PC-3 (cell line): Measurements from ENCODE around the gene CIAPIN1. TPM values are rescaled to one million over a fixed set of nuclear protein-coding genes. Genes with fewer than 3 reads are reported as not detected.

Experiments used
- ATAC-seq: fragments of 200-7000 bp; cut with Tn5 transposase; 2 replicates; pipeline ENCODE4 v1.9.1; 2020; ENCODE audit warnings: mild to moderate bottlenecking, moderate library complexity
- BruUV-seq: library from RNA; stranded (reverse); fragments of 400-500 nt; replicated peaks from 2 replicates; lab custom pipeline; 2021; lab: Mats Ljungman, UMichigan
- CTCF ChIA-PET: fragments of 300-600 bp; sonication (Branson Sonifier 250); formaldehyde crosslinking; loops from one replicate; lab custom pipeline; 2022; ENCODE audit warnings: antibody characterized with exemption; lab: Charles Lee
- POLR2A ChIA-PET: fragments of 300-600 bp; sonication (Branson Sonifier 250); formaldehyde crosslinking; loops from one replicate; lab custom pipeline; 2022; ENCODE audit warnings: antibody characterized with exemption; ENCODE audit not compliant: unreplicated experiment; lab: Charles Lee
- DNase-seq: peaks from one replicate; pipeline ENCODE4 v3.0.0-alpha.2; 2015
- H2AFZ ChIP-seq: fragments of 300-600 bp; sonication (generic); 2 replicates; pipeline ENCODE4 v1.6.0; 2016; ENCODE audit warnings: antibody characterized with exemption, low read length
- H3F3A ChIP-seq: fragments of 300-600 bp; sonication (generic); one replicate; pipeline ENCODE4 v1.6.0; 2017; ENCODE audit warnings: antibody characterized with exemption, low read length, control low read depth, mild to moderate bottlenecking; ENCODE audit not compliant: unreplicated experiment
- H3K27ac ChIP-seq: fragments of 300-600 bp; sonication (generic); 2 replicates; pipeline ENCODE4 v1.5.1; 2016; ENCODE audit warnings: mild to moderate bottlenecking, low read length
- H3K27me3 ChIP-seq: fragments of 300-600 bp; sonication (generic); 2 replicates; pipeline ENCODE4 v1.6.1; 2016; ENCODE audit warnings: low read length, mixed read lengths
- H3K36me3 ChIP-seq: fragments of 300-600 bp; sonication (generic); 2 replicates; pipeline ENCODE4 v1.6.1; 2016; ENCODE audit warnings: low read depth, mixed run types, low read length, mixed read lengths
- H3K4me1 ChIP-seq: fragments of 300-600 bp; sonication (generic); 2 replicates; pipeline ENCODE4 v1.5.1; 2016; ENCODE audit warnings: low read length; ENCODE audit not compliant: insufficient read depth
- H3K4me2 ChIP-seq: fragments of 300-600 bp; sonication (generic); 2 replicates; pipeline ENCODE4 v1.6.0; 2016; ENCODE audit warnings: low read length
- H3K4me3 ChIP-seq: fragments of 300-600 bp; sonication (generic); 2 replicates; pipeline ENCODE4 v1.5.1; 2016; ENCODE audit warnings: mild to moderate bottlenecking, low read length, mixed read lengths
- H3K79me2 ChIP-seq: fragments of 300-600 bp; sonication (generic); 2 replicates; pipeline ENCODE4 v1.6.1; 2017; ENCODE audit warnings: low read length, mixed read lengths
- H3K9ac ChIP-seq: fragments of 300-600 bp; sonication (generic); 2 replicates; pipeline ENCODE4 v1.6.0; 2016; ENCODE audit warnings: mild to moderate bottlenecking, low read length
- H3K9me2 ChIP-seq: fragments of 300-600 bp; sonication (generic); replicated peaks from 2 replicates; pipeline ENCODE4 v1.6.1; 2016; ENCODE audit warnings: mixed run types, low read length, mixed read lengths
- H3K9me3 ChIP-seq: fragments of 300-600 bp; sonication (generic); 2 replicates; pipeline ENCODE4 v1.6.1; 2016; ENCODE audit warnings: low read length, mixed read lengths
- H4K20me1 ChIP-seq: fragments of 300-600 bp; sonication (generic); 2 replicates; pipeline ENCODE4 v1.6.1; 2016; ENCODE audit warnings: low read length, mixed read lengths
- CTCF ChIP-seq: fragments of 300-600 bp; sonication (generic); conservative IDR thresholded peaks from 2 replicates; pipeline ENCODE4 v1.5.1; 2017; ENCODE audit warnings: antibody characterized with exemption, low read depth, mild to moderate bottlenecking, low read length
- EZH2 ChIP-seq: fragments of 300-600 bp; sonication (generic); IDR thresholded peaks from one replicate; pipeline ENCODE4 v1.6.1; 2017; ENCODE audit warnings: antibody characterized with exemption, mild to moderate bottlenecking, low read length; ENCODE audit not compliant: unreplicated experiment
- EZH2phosphoT487 ChIP-seq: fragments of 300-600 bp; sonication (generic); IDR thresholded peaks from 2 replicates; pipeline ENCODE4 v1.6.1; 2018; ENCODE audit warnings: mild to moderate bottlenecking, antibody characterized with exemption, low read length, borderline replicate concordance
- intact Hi-C: fragments of 100-400 bp; cut with micrococcal nuclease; formaldehyde crosslinking; loops from 2 replicates; pipeline ENCODE4 v1.9.0; 2023
- total RNA-seq: library from RNA; depleted of rRNA; stranded (reverse); fragments of >200 nt; gene quantifications from 2 replicates; pipeline ENCODE4 v1.2.3, GENCODE V29; 2014

The CIAPIN1 gene
- total RNA-seq, 1 experiment from 2014 or later = 48.6 TPM

GRCh38 chr16:57469917-57470470 is 22.8 kb upstream of the CIAPIN1 start:
- no TSS peak for BruUV-seq
- Histone ChIP-seq H3K36me3 (peaks cover 43% of the 10 kb centered on the region; the same call in 1 of the 2 replicates), H3F3A (no peaks in the 10 kb centered on the region), H3K27ac (no peak overlapping the region), H3K4me2 (no peak overlapping the region), H3K79me2 (peaks cover 6% of the 10 kb centered on the region; the same call in 1 of the 2 replicates), H3K27me3 (no peaks in the 10 kb centered on the region), H3K9me2 (no peaks in the 10 kb centered on the region), H3K9me3 (no peaks in the 10 kb centered on the region), H3K4me3 (no peak overlapping the region), H4K20me1 (no peaks in the 10 kb centered on the region), H3K4me1 (no peaks in the 10 kb centered on the region), H2AFZ (no peak overlapping the region), H3K9ac (no peak overlapping the region)
- intact Hi-C loops = no loop called here
- DNase-seq (no peak), ATAC-seq (no peak)
- TF ChIP-seq CTCF = no peak
- no peak for TF ChIP-seq EZH2
- no peak for TF ChIP-seq EZH2phosphoT487
- ChIA-PET CTCF (no interaction called here), POLR2A (no interaction called here)

GRCh38 chr16:57469046-57469445 is 21.9 kb upstream of the CIAPIN1 start:
- Histone ChIP-seq H3K9me2 (no peaks in the 10 kb centered on the region), H3K9ac (no peak overlapping the region), H3F3A (no peaks in the 10 kb centered on the region), H3K27ac (no peak overlapping the region), H3K36me3 (peaks cover 43% of the 10 kb centered on the region; the same call in 1 of the 2 replicates), H3K9me3 (no peaks in the 10 kb centered on the region), H3K4me2 (no peak overlapping the region), H3K4me3 (no peak overlapping the region), H2AFZ (no peak overlapping the region), H4K20me1 (no peaks in the 10 kb centered on the region), H3K79me2 (peaks cover 13% of the 10 kb centered on the region), H3K4me1 (no peaks in the 10 kb centered on the region), H3K27me3 (no peaks in the 10 kb centered on the region)
- DNase-seq (no peak), ATAC-seq (no peak)
- no peak for TF ChIP-seq CTCF
- TF ChIP-seq EZH2 = no peak
- no peak for TF ChIP-seq EZH2phosphoT487
- POLR2A ChIA-PET = no interaction called here
- CTCF ChIA-PET = no interaction called here
- intact Hi-C loops = no loop called here
- BruUV-seq = no TSS peak

- no peak overlapping the region for H3K27ac ChIP-seq
- H3K36me3 ChIP-seq = peaks cover 43% of the 10 kb centered on the region; the same call in 1 of the 2 replicates
- intact Hi-C loops = no loop called here
These were observed 21.2 kb upstream of the CIAPIN1 start for GRCh38 chr16:57468346-57468745.

More at GRCh38 chr16:57468346-57468745, 21.2 kb upstream of the CIAPIN1 start:
- Histone ChIP-seq H3K4me3 (no peak overlapping the region), H3K27me3 (no peaks in the 10 kb centered on the region), H3K9ac (no peak overlapping the region), H4K20me1 (no peaks in the 10 kb centered on the region), H3K4me1 (no peaks in the 10 kb centered on the region), H3K9me3 (no peaks in the 10 kb centered on the region), H3F3A (no peaks in the 10 kb centered on the region), H3K4me2 (no peak overlapping the region), H3K9me2 (no peaks in the 10 kb centered on the region), H2AFZ (no peak overlapping the region), H3K79me2 (peaks cover 20% of the 10 kb centered on the region)
- BruUV-seq = no TSS peak
- CTCF ChIA-PET = no interaction called here
- POLR2A ChIA-PET = no interaction called here
- ATAC-seq (no peak), DNase-seq (no peak)
- TF ChIP-seq CTCF (no peak), EZH2phosphoT487 (no peak), EZH2 (no peak)
